Right lobe of liver (tissue), 6 donors: ENCODE measurements around the gene SHISA7. TPM values are rescaled to one million over a fixed set of nuclear protein-coding genes. Genes with fewer than 3 reads are reported as not detected.

Experiments used
- ATAC-seq, 4 donors: fragments of 200-7000 bp; cut with Tn5 transposase; one replicate each; pipeline ENCODE4 v1.9.1; 2020; ENCODE audit warnings: mild to moderate bottlenecking in 4 of 4, moderate library complexity in 4 of 4
- DNase-seq, 3 donors: peaks; one replicate each; pipeline ENCODE4 v3.0.0-alpha.2; 2020
- H3K27ac ChIP-seq, 3 donors: fragments of 200-600 bp; one replicate each; pipeline ENCODE4 v1.8.0; 2022
- H3K27me3 ChIP-seq, 2 donors: fragments of 200-600 bp; one replicate each; pipeline ENCODE4 v1.8.0; 2022
- H3K36me3 ChIP-seq, 4 donors: fragments of 200-600 bp; sonication (generic) in 1 of 4; one replicate each; pipeline versions ENCODE4 v1.5.1 to v1.8.0; 2017 to 2022; ENCODE audit warnings: control low read depth in 1 of 4
- H3K4me1 ChIP-seq, 4 donors: fragments of 200-600 bp; sonication (generic) in 1 of 4; one replicate each; pipeline versions ENCODE4 v1.5.1 to v1.8.0; 2017 to 2022; ENCODE audit warnings: control low read depth in 1 of 4
- H3K4me3 ChIP-seq, 3 donors: fragments of 200-600 bp; one replicate each; pipeline ENCODE4 v1.8.0; 2022
- H3K9me3 ChIP-seq, 4 donors: fragments of 200-600 bp; sonication (generic) in 1 of 4; one replicate each; pipeline versions ENCODE4 v1.5.1 to v1.8.0; 2017 to 2022; ENCODE audit warnings: control low read depth in 1 of 4
- POLR2A ChIP-seq: fragments of 450-650 bp; IDR thresholded peaks from one replicate; pipeline ENCODE4 v1.6.1; 2017; ENCODE audit warnings: antibody characterized with exemption, mild to moderate bottlenecking
- WGBS: methylation state at CpG from one replicate; pipeline ENCODE4 v1.1.6; 2018; ENCODE audit warnings: low coverage, low lambda C conversion rate; ENCODE audit not compliant: insufficient coverage; ENCODE audit errors: missing lambda C conversion rate; 5-methylcytosine and 5-hydroxymethylcytosine counted together
- intact Hi-C, 2 donors: fragments of 100-400 bp; cut with DNase I; formaldehyde crosslinking; loops; one replicate each; pipeline versions ENCODE4 v1.11.2 to v1.14.1; 2022
- total RNA-seq, 6 experiments: library from RNA; depleted of rRNA in 2 of 6; stranded (reverse); fragments of >200 nt in 2 of 6; fragmentation: NEBNext Ultra II Directional in 3 of 6; extraction: Animal tissue kit (Norgen Biotek cat#: 25700) in 3 of 6; gene quantifications; one replicate each; pipeline versions ENCODE4 v1.1.0 to v1.2.4, GENCODE V29; 2016 to 2023
- TF ChIP-seq, protein P1 (sequence below), 4 donors: fragments of 200-600 bp in 3 of 4; fragments of 450-650 bp in 1 of 4; IDR thresholded peaks; one replicate each; pipeline versions ENCODE4 v1.5.1 to v1.8.0; 2016 to 2022; ENCODE audit warnings: antibody characterized with exemption in 4 of 4, mild to moderate bottlenecking in 2 of 4
- donor health status: DM: no; HTN: yes; CAD: no.
- donor health status: DM: no; HTN: no; CAD: no.
- donor health status: DM: no; HTN: no; CAD: no.
- donor health status: DM: no; HTN: yes; CAD: no.
- donor health status: DM: no; HTN: yes; CAD: no.

Gene SHISA7
- total RNA-seq, 6 experiments from 2014 or later: 0.04 TPM; not detected in 5

DNA sequence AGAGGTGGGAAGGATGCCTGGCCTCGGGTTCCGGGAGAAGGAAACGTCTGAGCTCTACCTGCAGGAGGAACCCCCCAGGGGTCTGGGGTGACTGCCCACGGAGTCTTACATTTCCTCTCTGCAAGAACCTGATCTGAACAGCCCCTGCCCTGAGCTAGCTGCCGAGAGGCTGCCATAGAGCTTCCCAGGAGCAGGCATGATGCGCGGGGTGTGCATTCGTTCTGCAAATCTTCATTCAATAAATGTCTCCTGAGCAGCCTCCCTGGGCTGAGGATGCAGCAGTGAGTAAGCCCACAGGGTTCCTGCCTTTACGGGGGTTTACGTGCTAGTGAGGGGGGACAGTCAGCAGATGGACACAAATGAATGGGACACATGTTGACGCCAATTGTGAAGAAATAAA is 1.5 kb upstream of the SHISA7 start:
- intact Hi-C loops: no loop called here
- no peaks in the 10 kb centered on the region for H3K9me3 ChIP-seq
- no peaks in the 10 kb centered on the region for H3K4me1 ChIP-seq
- no peaks in the 10 kb centered on the region for H3K36me3 ChIP-seq
- peak in 1 of 3 donors; percentile 33 for DNase-seq
- no peak overlapping the region for H3K27ac ChIP-seq
- ATAC-seq: no peak
- H3K27me3 ChIP-seq: peaks cover 0 to 10% of the 10 kb centered on the region in 2 donors
- 24% methylated on average over 7 of the region's 11 CpGs for WGBS
- H3K4me3 ChIP-seq: no peak overlapping the region
- no peak for TF ChIP-seq POLR2A
- TF ChIP-seq, protein P1, sequence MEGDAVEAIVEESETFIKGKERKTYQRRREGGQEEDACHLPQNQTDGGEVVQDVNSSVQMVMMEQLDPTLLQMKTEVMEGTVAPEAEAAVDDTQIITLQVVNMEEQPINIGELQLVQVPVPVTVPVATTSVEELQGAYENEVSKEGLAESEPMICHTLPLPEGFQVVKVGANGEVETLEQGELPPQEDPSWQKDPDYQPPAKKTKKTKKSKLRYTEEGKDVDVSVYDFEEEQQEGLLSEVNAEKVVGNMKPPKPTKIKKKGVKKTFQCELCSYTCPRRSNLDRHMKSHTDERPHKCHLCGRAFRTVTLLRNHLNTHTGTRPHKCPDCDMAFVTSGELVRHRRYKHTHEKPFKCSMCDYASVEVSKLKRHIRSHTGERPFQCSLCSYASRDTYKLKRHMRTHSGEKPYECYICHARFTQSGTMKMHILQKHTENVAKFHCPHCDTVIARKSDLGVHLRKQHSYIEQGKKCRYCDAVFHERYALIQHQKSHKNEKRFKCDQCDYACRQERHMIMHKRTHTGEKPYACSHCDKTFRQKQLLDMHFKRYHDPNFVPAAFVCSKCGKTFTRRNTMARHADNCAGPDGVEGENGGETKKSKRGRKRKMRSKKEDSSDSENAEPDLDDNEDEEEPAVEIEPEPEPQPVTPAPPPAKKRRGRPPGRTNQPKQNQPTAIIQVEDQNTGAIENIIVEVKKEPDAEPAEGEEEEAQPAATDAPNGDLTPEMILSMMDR (IDR thresholded peaks at IDR 0.05): no peak

DNA sequence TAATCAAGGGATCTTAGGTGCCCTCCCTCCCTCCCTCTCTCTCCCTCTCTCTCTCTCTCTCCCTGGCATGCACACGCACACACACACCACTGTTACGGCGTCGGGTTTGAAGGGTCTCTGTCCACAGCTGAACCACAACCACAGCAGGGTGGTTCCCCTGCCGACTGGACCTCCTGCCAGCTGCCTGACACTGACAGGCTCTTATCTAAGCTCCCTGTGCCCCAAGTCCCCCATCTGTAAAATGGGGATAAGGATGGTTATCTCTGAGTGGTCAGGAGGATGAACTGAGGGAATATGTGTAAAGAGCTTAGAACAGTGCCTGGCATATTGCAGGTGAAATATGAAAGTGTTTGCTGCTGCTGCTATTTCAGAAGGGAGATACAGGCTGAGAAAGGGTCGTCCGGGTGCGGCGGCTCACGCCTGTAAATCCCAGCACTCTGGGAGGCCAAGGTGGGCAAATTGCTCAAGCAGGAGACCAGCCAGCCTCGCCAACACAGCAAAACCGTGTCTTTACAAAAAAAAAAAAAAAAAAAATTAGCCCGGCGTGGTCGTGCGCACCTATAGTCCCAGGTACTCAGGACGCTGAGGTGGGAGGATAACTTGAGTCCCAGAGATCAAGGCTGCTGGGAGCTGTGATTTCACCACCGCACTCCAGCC is 852 bp upstream of the SHISA7 start:
- intact Hi-C loops: no loop called here
- ATAC-seq (no peak), DNase-seq (no peak)
- Histone ChIP-seq H3K4me1 (no peaks in the 10 kb centered on the region), H3K36me3 (no peaks in the 10 kb centered on the region), H3K9me3 (no peaks in the 10 kb centered on the region), H3K27ac (no peak overlapping the region), H3K4me3 (no peak overlapping the region), H3K27me3 (peaks cover 0 to 10% of the 10 kb centered on the region in 2 donors)
- TF ChIP-seq, protein P1 (IDR thresholded peaks at IDR 0.05): no peak
- TF ChIP-seq POLR2A: no peak
- 25% methylated on average over 18 of the region's 18 CpGs for WGBS

DNA sequence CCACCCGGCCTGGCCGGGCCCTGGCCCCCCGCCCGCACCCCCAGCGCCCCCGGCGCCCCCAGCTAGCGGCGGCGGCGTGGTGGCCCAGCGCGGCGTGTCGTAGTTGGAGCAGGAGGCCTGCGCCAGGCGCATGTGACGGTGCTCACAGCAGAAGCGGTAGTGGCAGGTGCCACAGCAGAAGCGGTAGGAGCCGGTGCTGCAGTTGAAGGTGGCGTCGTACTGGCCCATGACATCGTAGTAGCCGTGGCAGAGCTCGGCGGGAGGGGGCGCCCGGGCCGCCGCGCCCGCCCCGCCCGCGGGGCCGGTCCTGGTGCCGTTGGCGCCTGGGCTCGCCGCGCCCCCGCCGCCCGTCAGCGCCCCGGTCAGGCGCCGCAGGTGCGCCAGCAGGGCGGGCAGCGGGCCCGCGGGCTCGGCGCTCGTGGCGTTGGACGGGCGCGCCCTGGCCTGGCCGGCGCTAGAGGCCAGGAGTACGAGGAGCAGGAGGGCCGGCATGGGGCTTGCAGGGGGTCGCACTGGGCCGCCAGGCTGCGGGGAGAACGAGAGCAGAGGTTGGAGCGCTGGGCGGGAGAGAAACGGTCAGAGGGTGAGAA is 633 bp downstream of the SHISA7 start:
- no peak for TF ChIP-seq POLR2A
- TF ChIP-seq, protein P1 (IDR thresholded peaks at IDR 0.05): no peak
- Histone ChIP-seq H3K36me3 (no peaks in the 10 kb centered on the region), H3K4me3 (no peak overlapping the region), H3K4me1 (no peaks in the 10 kb centered on the region), H3K9me3 (no peaks in the 10 kb centered on the region), H3K27ac (no peak overlapping the region), H3K27me3 (peaks cover 0 to 10% of the 10 kb centered on the region in 2 donors)
- DNase-seq (peak in 1 of 3 donors; percentile 33), ATAC-seq (no peak)
- 1% methylated on average over 16 of the region's 72 CpGs for WGBS
- intact Hi-C loops: no loop called here

DNA sequence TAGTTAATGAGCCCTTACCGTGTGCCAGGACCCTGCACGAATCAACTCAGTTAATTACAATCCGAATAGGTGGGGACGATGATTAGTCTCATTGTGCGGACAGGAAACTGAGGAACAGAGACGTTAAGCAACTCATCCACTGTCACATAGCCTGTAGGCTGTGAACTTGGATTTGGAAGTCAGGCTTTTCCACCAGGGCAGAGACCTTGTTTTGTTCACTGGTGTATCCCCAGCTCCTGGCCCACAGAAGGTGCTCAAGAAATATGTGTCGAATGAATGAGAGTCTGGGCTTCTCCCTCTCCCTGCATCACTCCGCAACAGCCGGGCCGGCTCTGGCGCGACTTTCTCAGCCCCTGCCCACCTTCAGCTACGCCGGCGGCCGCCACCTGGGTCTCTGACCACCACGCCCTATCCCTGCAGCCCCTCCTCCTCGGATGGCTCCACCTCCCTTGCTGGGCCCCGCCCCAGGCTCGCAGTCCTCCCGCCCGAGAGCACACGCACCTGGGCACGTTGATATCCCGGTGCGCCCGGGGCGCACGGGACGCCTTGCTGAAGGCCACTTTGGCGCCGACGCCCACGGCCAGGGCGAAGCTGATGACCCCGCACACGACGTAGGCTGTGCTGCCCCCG is 1.3 kb downstream of the SHISA7 start:
- no peaks in the 10 kb centered on the region for H3K36me3 ChIP-seq
- no peak overlapping the region for H3K4me3 ChIP-seq
- H3K27ac ChIP-seq: no peak overlapping the region
- ATAC-seq (peak in 1 of 4 donors; percentile 33), DNase-seq (peak in 1 of 3 donors; percentile 36)
- WGBS: 6% methylated on average over 13 of the region's 39 CpGs
- H3K9me3 ChIP-seq: no peaks in the 10 kb centered on the region
- peaks cover 0 to 10% of the 10 kb centered on the region in 2 donors for H3K27me3 ChIP-seq
- intact Hi-C loops: no loop called here
- no peaks in the 10 kb centered on the region for H3K4me1 ChIP-seq
- TF ChIP-seq, protein P1 (IDR thresholded peaks at IDR 0.05): no peak
- no peak for TF ChIP-seq POLR2A
